GM19238 (cell line): ENCODE data around the gene VPS18.
A peak's percentile ranks its signal among the peaks of the same experiment; 100 is the strongest.

ENCODE experiments used
- DNase-seq: peaks from one replicate; pipeline ENCODE4 v3.0.0; 2011; ENCODE audit warnings: low spot score; ENCODE audit not compliant: insufficient read length

VPS18 gene

DNA sequence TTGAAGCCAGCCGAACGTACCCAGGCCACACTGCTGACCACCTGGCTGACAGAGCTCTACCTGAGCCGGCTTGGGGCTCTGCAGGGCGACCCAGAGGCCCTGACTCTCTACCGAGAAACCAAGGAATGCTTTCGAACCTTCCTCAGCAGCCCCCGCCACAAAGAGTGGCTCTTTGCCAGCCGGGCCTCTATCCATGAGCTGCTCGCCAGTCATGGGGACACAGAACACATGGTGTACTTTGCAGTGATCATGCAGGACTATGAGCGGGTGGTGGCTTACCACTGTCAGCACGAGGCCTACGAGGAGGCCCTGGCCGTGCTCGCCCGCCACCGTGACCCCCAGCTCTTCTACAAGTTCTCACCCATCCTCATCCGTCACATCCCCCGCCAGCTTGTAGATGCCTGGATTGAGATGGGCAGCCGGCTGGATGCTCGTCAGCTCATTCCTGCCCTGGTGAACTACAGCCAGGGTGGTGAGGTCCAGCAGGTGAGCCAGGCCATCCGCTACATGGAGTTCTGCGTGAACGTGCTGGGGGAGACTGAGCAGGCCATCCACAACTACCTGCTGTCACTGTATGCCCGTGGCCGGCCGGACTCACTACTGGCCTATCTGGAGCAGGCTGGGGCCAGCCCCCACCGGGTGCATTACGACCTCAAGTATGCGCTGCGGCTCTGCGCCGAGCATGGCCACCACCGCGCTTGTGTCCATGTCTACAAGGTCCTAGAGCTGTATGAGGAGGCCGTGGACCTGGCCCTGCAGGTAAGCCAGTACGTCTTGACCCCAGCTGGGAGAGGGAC, 6.2 kb downstream of the VPS18 start:
- no peak for DNase-seq

DNA sequence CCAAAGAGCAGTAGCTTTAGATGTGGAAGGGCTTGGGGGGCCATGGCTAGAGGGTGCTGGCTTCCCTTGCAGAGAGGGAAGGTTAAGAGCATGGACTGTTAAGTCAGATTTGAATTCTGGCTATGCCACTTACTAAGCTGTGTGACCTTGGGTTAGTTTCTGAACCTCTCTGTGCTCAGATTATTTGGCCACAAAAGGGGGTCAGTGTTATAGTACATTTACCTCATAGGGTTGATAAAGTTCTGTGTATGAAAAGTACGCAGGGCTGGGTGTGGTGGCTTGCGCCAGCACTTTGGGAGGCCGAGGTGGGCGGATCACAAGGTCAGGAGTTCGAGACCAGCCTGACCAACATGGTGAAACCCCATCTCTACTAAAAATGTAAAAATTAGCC, 6.8 kb downstream of the VPS18 start:
- no peak for DNase-seq

DNA sequence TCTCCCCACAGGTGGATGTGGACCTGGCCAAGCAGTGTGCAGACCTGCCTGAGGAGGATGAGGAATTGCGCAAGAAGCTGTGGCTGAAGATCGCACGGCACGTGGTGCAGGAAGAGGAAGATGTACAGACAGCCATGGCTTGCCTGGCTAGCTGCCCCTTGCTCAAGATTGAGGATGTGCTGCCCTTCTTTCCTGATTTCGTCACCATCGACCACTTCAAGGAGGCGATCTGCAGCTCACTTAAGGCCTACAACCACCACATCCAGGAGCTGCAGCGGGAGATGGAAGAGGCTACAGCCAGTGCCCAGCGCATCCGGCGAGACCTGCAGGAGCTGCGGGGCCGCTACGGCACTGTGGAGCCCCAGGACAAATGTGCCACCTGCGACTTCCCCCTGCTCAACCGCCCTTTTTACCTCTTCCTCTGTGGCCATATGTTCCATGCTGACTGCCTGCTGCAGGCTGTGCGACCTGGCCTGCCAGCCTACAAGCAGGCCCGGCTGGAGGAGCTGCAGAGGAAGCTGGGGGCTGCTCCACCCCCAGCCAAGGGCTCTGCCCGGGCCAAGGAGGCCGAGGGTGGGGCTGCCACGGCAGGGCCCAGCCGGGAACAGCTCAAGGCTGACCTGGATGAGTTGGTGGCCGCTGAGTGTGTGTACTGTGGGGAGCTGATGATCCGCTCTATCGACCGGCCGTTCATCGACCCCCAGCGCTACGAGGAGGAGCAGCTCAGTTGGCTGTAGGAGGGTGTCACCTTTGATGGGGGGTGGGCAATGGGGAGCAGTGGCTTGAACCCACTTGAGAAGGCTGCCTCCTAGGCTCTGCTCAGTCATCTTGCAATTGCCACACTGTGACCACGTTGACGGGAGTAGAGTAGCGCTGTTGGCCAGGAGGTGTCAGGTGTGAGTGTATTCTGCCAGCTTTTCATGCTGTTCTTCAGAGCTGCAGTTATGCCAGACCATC, 8.6 kb downstream of the VPS18 start:
- DNase-seq, result no peak

DNA sequence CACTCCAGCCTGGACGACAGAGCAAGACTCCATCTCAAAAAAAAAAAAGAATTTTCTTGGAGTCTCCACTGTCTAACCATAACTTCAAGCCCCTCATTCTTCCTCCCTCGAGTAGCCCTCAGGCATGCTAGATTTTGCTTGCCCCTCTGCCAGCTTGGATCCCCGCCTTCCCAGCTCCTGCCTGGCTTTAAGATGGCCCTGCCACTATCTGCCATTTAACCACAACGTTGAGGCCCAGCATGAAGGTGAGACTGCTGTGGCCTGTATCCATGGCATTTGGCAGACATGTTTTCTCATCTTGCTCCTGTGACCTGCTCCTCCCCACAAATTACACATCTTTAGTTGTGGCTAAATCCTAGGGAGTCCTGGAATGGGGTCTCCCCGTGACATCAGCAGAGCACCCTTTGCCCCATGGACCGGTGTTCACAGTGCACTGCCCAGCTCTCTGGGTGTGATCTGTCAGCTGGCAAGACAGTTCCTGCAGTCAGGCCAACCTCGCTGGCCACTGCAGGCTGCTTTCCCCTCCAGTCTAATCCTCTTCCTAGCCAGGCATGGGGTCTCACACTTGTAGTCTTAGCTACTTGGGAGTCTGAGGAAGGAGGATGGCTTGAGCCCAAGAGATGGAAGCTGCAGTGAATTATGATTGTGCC, 10.4 kb downstream of the VPS18 start:
- DNase-seq, result no peak

DNA sequence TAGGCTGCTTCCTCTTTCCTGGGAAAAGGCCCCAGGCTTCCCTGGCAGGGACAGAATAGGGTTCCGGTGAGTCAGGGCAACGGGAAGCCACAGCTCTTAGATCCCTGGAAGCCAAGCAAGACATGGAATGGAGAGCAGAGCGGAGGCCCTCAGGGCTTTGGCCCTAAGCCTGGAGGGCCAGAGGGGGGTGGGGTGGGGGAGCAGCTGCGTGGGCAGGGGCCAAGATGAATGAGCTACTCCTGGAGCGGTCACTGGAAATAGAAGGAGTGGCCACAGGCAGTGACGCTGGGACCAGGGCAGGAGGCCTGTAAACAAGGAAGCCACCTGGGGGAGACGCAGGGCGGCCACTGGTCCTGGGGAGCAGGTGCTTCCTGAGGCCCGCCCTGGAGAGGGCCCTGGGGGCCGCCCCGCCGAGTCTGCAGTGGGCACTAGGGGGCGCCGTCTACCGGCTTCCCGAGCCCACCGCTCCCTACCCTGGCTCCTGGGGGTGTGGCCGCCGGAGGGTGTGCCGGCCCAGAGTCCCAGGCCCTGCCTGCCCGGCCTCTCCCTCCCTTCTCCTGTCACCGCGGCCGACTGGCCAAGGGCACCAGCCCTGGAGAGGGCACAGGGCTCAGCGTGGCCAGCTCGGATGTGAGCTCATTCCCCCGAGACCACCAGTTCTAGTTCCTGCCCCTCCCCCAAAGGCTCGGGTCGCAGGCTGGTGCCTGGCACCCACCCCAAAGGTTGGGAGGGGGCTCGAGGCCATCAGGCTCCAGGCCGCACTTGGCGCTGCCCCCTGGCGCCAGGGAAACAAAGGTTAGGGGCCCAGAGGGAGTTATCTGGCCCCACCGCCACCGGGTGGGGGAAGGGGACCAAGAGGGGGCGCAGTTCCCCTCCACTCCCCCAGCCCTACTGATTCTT, 12.1 kb downstream of the VPS18 start:
- peak; percentile 85 for DNase-seq

DNA sequence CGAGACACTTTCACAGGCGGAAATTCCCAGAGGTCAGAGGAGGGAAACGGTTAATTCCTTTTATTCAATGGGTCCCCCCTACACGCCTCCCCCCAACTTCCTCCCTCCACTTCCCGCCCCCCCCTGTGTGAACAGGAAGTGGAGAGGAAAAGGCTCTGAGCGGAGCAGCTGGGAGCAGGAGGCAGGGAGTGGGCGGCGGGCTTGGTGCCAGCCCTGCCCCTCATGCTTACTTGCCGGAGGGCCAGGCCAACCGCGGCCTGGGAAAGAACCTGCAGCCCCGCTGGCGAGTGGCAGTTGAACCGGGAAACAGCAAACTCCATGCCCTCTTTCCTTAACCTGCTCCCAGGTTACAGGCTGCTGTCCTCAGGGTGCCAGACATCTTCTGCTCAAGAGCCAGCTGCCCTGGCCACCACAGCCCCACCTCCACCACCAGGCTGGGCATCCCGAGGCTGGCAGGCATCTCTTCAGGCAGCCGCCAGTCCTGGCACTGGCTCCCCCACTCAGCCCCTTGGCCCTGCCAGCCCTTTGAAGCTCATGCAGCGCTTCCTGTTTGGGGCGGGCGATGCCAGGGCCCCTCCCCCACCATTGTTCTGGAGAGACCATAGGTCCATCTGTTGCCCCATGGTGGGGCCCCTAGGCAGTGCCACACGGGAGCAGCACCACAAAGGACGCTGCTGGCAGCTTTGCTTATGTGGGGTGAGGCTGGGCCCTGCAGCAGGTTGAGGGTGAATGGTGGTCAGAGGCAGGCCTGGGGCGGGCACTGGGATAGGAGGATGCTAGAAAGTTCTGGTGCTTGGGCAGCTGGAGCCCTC, 12.9 kb downstream of the VPS18 start:
- DNase-seq, result no peak

DNA sequence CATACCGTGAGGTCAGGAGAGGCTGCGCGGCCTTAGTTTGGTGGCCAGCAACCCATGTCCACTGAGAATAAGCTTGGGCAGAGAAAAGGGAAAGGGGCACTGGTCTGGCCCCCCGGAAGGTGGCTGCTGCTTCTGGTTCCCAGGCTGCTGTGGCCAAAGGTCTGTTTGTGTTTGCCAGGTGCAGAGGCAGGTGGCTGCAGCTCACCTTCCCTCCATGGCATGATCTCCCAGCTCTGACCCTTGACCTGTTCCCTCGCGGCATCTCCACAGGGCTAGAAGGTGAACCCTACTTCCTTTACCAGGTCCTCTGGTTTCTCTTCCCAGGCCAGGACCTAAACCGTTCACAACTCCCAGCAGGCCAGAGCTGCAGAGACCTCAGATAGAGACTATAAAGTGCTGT, 13.8 kb downstream of the VPS18 start:
- no peak for DNase-seq

DNA sequence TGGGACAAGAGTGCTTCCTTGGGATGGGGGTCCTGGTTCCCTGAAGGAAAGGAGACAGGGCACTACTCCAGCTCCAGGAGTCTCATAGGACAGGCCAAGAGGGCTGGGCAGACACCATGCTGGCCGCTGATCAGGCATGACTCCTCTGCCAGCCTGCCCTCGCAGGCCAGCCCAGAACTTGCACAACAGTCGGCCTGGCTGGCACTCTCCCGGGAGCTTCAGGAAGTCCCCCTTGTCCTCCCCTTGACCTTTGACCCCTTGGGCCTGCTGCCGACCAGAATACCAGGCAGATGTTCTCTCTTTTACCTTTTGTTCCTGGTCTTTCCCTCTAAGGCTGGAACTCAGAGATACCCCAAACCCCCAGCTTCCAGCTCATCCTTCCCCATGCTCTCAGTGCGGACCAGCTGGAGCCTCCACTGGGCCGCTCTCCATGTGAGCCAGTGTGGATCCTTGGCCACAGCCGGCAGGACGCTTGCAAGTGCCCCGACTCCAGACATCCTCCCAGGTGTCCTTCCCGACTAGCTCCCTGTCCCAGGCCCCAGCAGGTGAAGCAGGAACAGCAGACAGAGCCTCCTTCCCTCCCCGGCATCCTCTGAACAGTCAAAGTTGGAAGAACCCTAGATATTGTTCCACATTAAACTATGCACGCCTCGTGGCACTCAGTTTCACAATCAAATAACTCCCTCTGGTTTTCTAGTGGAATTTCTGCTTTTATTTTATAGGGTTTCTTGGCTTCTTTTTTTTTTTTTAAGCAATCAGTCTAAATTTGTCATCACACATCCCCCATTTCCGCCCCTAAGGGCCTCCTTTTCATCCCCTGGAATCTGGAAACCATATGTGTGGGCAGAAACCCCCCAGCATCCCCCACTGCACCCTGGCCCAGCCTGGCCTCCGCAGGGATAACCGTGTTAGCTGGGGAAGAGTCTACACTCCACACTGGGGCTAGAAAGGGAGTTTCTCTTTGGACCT, 15.7 kb downstream of the VPS18 start:
- DNase-seq, result no peak

DNA sequence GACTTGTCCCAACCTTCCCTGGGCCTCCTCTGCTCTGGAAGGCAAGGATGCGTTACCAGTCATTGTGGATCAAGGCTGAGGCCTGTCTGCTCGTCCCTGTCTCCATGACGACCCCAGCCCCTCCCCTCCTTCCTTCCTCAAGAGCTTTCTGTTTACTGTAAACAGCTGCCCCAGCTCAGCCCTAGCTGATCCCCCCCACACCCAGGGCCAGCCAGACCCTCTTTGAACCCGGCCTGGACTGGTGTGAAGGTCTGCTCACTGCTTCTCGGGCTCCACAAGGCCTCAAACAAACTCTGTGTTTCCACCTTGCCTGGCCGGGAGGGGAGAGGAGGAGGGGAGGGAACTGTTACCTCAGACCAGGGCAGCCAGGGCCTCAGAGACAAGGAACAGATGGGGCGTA, 16.9 kb downstream of the VPS18 start:
- DNase-seq, result no peak

DNA sequence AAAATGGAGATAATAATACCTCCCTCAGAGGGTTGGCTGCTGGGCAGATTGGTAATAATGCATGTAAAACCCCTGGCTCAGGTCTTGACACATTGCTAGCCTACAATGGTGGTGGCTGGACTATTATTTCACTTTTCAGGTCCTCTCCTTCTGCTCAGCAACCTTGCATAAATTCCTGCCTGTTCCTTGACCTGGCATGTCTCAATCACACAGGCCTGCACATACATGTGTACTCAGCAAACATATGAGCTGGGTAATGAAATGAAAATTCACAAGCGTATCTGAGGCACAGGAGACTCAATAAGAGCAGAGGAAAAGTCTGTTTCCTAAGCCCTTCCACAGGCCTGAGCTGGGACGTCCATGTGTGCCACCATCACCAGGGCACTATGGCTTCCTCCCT, 17.4 kb downstream of the VPS18 start:
- DNase-seq, result no peak

DNA sequence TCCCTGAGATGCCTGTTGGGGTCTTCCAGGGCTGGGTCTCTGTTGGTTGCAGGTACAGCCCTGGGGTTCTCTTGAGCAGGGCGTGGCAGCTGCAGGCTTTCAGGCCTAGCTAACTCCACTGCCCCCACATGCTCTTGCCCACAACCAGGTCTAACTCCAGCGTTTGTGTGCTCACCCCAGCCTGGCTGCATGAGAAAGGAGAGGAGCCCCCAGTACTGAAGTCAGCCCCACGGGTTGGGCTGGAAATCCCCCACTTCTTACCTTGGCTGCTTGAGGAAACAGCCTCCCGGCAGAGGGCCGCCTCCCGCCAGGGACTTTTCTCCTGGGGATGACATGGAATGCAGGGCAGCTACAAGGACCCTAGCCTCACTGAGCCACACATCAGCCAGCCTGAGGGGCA, 18.2 kb downstream of the VPS18 start:
- no peak for DNase-seq

DNA sequence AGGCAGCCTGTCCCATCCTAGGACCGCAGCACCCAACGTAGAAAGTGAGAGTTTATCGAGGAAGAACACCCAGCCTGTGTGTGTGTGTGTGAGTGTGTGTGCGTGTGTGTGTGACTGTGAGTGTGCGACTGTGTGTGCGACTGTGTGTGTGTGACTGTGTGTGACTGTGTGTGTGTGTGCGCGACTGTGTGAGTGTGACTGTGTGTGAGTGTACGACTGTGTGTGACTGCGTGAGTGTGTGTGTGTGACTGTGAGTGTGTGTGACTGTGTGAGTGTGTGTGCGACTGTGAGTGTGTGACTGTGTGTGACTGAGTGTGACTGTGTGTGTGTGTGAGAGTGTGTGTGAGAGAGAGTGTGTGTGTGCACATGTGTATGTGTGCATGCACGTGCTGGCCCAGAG, 19.8 kb downstream of the VPS18 start:
- DNase-seq, result no peak

DNA sequence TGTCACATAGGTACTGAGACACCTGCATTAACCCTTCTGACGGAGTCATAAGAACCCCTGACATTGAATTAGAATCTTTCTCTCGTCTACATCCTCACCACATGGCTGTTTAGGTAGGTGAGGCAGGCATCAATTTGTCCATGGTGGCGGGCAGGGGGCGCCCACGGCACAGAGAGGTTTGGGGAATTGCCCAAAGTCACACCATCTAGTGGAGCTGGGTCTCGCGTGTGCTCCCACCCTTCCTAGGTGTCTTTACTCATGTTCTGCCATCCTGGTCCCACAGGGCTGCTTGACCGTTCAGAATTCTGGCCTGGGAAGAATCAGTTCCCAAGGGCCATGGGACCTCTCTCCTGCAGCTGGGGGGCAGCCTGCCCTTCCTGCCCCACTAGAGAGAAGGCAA, 20.2 kb downstream of the VPS18 start:
- no peak for DNase-seq

DNA sequence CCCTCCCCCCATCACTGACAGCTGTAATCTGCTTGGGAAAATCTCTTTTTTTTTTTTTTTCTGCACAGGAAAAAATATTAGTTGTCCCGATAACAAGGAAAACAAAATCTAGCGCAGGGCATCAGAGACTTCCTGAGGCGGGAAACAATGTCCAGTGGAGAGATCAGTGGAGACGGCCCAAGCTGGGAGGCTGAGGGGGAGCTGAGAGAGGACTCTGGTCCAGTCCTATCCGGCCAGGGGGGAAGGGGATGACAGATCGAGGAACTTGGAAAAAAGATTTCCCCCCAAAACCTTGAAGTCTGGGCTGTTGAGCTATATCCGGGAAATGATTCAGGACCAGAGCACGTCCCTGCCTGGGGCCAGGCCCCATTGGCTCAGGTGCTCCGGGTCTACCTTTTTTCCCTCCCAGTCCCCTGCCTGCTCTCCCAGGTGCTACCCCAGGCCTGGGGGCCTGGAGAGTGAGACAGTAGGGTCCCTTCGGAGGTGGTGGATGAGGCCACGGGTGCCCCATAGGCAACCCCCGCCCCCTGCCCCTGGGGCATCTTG, 20.9 kb downstream of the VPS18 start:
- DNase-seq, result no peak

DNA sequence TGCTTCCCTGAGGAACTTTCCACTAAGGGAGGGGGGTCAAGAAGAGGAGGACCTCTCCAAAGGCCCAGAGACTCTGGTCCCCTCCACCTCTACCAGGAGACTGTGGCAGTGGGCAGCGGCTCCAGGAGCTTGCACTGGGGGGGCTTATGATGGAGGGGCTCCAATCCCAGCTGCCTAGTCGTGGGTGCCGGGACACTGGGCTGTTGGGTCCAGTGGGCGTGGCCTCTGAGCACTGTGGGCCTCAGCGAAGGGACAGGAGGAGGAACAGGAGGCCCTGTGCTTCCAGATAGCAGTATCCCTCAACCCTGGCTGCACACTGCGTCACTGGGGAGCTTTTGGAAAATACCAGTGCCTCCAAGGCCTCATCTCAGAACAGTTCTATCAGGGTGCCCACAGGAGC, 21.4 kb downstream of the VPS18 start:
- no peak for DNase-seq

DNA sequence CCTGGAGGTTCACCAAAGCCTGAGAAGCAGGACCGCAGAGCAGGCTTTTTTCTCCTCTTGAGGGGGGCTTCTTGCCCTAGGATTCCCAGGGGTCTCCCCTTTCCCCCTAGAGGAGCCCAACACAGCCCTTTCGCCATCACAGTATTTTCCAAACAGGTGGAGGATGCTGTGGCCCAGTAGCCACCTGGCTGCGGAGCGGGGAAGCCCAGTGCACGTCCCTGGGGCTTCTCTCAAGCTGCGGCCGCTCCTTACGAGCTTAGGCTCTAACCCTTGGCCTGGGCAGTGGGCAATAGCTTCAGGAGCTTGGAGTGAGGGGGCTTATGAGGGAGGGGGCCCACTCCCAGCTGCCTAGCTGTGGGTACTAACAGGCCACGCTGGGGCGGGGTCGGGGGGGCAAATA, 23.3 kb downstream of the VPS18 start:
- no peak for DNase-seq

DNA sequence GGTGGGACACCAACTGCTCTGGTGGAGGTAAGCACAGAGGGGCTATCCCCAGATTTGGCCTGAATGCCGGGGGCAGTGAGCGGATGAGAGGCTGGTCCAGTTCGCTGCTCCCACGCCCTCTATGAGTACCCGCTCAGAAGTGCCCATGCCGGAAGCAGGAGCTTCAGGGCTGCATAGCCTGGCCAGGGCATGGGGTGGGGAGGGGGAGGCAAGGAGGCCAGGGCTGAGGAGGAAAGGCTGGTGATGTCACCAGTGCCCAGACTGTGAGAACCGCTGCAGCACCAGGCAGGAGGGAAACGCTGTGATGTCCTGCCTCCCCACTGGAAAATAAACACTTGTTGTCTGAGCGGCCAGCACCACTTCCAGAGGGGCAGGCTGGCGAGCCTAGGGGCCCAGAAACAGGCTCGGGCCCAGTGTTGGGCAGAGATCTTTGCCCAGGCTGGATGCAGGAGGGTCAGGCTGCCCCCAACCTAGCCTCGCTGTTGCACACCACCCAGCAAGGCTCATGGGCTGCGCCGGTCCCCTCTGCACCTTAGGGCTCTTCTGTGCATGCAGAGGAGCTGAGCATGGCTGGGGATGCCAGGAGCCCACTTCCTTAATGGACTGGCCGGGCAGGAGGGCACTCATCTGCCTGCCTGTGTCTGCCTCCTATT, 24.0 kb downstream of the VPS18 start:
- no peak for DNase-seq

DNA sequence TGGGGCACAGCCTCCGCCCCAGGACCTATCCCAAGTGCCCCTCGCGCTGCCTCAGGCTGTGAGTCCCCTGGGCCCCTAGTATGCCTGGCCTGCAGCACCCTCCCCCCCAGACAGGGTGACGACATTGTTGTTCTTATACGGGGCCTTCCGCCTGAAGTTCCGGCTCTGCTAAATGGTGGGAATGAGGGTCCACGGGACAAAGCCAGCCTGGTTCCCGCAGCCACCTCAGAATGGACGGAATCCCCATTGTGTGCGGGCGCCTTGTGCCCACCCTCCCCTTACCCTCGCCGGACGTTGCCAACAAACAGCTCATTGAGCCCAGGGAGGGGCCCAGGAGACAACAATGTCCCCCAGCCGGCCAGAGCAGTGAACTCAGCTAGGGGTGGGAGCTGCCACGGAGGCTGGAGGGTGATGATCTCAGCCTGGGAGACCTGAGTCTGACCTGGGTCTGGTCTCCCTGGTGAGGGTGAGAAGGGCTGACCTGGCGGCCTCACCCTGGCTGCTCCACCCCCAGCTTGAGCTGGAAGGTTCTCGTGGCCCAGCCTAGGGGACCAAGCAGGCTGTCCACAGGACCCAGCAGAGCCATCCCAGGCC, 24.6 kb downstream of the VPS18 start:
- DNase-seq, result no peak
